MM.1S (cell line): ENCODE results near the gene CCDC74A.
"Not testable (repeated sequence)": the region's sequence is repeated elsewhere in the genome, so short reads cannot be mapped to it uniquely, and the experiment has no call there.

Experiments used
- EZH2phosphoT487 ChIP-seq: fragments of 300-600 bp; sonication (generic); IDR thresholded peaks from 2 replicates; pipeline ENCODE4 v1.6.1; 2018; ENCODE audit warnings: antibody characterized with exemption, low read length
- TF ChIP-seq, protein P1 (sequence below): fragments of 300-600 bp; sonication (generic); IDR thresholded peaks from 2 replicates; pipeline ENCODE4 v1.5.1; 2016; ENCODE audit warnings: antibody characterized with exemption, low read length, mixed read lengths

DNA sequence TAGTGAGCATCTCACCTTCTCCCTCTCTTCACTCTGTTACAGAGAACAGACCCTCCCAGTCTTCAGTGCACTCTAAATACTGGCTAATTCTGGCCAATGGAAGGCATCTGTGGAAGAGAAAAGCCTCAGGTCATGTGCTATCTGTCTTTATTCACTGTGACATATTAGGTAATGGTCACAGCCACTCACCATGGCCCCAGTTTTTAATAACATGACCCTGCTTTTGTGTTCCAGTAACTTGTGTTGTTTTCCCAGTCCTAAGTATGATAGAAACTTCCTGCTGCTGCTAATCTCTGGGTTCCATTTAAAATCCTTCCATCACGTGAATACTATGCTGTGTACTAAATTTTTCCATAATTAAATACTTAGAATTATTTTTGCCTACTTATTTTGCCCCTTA is 40.7 kb downstream of the CCDC74A start:
- TF ChIP-seq, protein P1, sequence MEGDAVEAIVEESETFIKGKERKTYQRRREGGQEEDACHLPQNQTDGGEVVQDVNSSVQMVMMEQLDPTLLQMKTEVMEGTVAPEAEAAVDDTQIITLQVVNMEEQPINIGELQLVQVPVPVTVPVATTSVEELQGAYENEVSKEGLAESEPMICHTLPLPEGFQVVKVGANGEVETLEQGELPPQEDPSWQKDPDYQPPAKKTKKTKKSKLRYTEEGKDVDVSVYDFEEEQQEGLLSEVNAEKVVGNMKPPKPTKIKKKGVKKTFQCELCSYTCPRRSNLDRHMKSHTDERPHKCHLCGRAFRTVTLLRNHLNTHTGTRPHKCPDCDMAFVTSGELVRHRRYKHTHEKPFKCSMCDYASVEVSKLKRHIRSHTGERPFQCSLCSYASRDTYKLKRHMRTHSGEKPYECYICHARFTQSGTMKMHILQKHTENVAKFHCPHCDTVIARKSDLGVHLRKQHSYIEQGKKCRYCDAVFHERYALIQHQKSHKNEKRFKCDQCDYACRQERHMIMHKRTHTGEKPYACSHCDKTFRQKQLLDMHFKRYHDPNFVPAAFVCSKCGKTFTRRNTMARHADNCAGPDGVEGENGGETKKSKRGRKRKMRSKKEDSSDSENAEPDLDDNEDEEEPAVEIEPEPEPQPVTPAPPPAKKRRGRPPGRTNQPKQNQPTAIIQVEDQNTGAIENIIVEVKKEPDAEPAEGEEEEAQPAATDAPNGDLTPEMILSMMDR: not testable (repeated sequence)
- not testable (repeated sequence) for TF ChIP-seq EZH2phosphoT487
